Ovary (tissue), 9 donors: ENCODE data around the gene EIF3A. TPM values are rescaled to one million over a fixed set of nuclear protein-coding genes. Genes with fewer than 3 reads are reported as not detected.

Experiments used
- DNase-seq, 5 donors: peaks; one replicate each; pipeline ENCODE4 v3.0.0-alpha.2; 2019 to 2020
- H3K27ac ChIP-seq, 2 donors: fragments of 200-600 bp; one replicate each; pipeline versions ENCODE4 v1.5.1 to v1.8.0; 2019 to 2022
- H3K27me3 ChIP-seq: fragments of 200-600 bp; one replicate; pipeline ENCODE4 v1.8.0; 2022
- H3K36me3 ChIP-seq: fragments of 200-600 bp; sonication (generic); one replicate; pipeline ENCODE4 v1.5.1; 2019
- H3K4me1 ChIP-seq: one replicate; pipeline ENCODE4 v1.8.1; 2013; ENCODE audit warnings: mild to moderate bottlenecking, moderate library complexity; ENCODE audit not compliant: insufficient read depth
- H3K4me3 ChIP-seq: fragments of 200-600 bp; sonication (generic); one replicate; pipeline ENCODE4 v1.5.1; 2017
- H3K9me3 ChIP-seq, 2 donors: fragments of 200-600 bp in 1 of 2; sonication (generic) in 1 of 2; one replicate each; pipeline versions ENCODE4 v1.5.1 to v1.8.1; 2013 to 2019; ENCODE audit warnings: mild to moderate bottlenecking in 1 of 2, moderate library complexity in 1 of 2
- CTCF ChIP-seq, 3 donors: fragments of 450-650 bp in 2 of 3; fragments of 200-600 bp in 1 of 3; IDR thresholded peaks; one replicate each; pipeline versions ENCODE4 v1.5.1 to v1.8.0; 2016 to 2022; ENCODE audit warnings: antibody characterized with exemption in 3 of 3, mild to moderate bottlenecking in 1 of 3
- EP300 ChIP-seq: sonication (generic); formaldehyde crosslinking; IDR thresholded peaks from one replicate; pipeline ENCODE4 v1.6.1; 2017; ENCODE audit warnings: antibody characterized with exemption
- POLR2A ChIP-seq: fragments of 450-650 bp; IDR thresholded peaks from one replicate; pipeline ENCODE4 v1.6.1; 2017; ENCODE audit warnings: antibody characterized with exemption, mild to moderate bottlenecking, moderate library complexity
- WGBS, 3 donors: extraction: QIAGEN DNeasy Blood & Tissue Kit in 1 of 3; methylation state at CpG; one replicate each; pipeline versions ENCODE4 v1.1.5 to v1.1.7; 2013 to 2017; 5-methylcytosine and 5-hydroxymethylcytosine counted together
- intact Hi-C, 4 donors: fragments of 100-400 bp; cut with DNase I; formaldehyde crosslinking; loops; one replicate each; pipeline versions ENCODE4 v1.11.0 to v1.15.1; 2022 to 2023
- polyA plus RNA-seq, 2 donors: library from polyadenylated mRNA; stranded (reverse); fragments of 200-250 nt in 1 of 2; fragments of 350-450 nt in 1 of 2; fragmentation: Illumina TruSeq in 1 of 2; extraction: RNeasy Lipid Tissue Mini Kit (QIAGEN cat#74804) in 1 of 2; gene quantifications; one replicate each; pipeline ENCODE4 v1.2.3, GENCODE V29; 2013 to 2014
- total RNA-seq, 7 donors: library from RNA; depleted of rRNA in 2 of 7; stranded (reverse); fragments of >200 nt in 2 of 7; fragmentation: NEBNext Ultra II Directional in 3 of 7; extraction: Animal tissue kit (Norgen Biotek cat#: 25700) in 3 of 7; gene quantifications; one replicate each; pipeline versions ENCODE4 v1.1.0 to v1.2.4, GENCODE V29; 2016 to 2023
- donor health status: DM: no; HTN: no; CAD: no; lungs with moderate emphysema.
- donor health status: DM: no; HTN: no; CAD: no.
- donor health status: Bipolar disorder and iron deficiency.
- donor health status: DM: yes; HTN: yes; CAD: no.
- donor health status: DM: no; HTN: no; CAD: no.
- donor health status: DM: yes; HTN: yes; CAD: no.

EIF3A gene
- total and polyA plus RNA-seq, 9 donors: 53.9 to 113 (median 88.1) TPM

DNA sequence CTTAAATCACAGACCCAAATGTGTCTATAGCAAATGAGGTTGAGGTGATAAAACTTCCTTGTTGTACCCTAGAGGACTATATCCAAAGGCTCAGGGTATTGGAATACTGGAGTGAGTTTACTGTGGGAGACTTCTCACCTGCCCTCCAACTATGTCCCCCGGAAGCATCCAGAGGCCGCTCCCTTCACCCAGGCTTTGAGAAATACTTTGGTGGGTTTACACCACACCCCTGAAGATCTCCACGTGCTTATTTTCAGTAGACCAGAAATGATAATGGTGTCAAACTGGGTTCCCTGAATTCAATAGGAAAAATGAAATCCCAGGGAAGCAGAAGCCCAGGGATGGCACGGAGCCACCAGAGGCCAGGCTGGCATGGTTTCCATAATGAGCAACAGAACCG, 82.4 kb downstream of the EIF3A start:
- Histone ChIP-seq H3K36me3 (no peaks in the 10 kb centered on the region), H3K27ac (no peak overlapping the region), H3K27me3 (no peaks in the 10 kb centered on the region), H3K4me3 (no peak overlapping the region), H3K9me3 (no peaks in the 10 kb centered on the region), H3K4me1 (no peaks in the 10 kb centered on the region)
- DNase-seq: no peak
- TF ChIP-seq EP300: no peak
- TF ChIP-seq POLR2A: no peak
- TF ChIP-seq CTCF (IDR thresholded peaks at IDR 0.05): no peak
- intact Hi-C loops: no loop called here
- 69 to 92% (median 91%) methylated on average over 5 of the region's 5 CpGs for whole genome bisulfite sequencing, 3 donors

DNA sequence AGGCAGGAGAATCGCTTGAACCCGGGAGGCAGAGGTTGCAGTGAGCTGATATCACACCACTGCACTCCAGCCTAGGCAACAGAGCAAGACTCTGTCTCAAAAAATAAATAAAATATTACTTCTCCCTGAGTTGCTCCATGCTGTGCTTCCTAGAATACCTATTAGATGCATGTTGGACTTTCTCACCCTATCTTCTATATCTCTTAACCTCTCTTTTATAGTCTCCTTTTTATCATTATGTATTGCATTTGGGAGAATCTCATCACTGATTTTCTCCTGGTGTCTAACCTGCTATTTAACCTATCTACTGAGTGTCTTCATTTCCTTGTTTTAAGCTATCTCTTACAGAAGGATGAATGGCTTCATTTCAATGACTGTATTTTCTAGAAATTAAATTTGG, 83.2 kb downstream of the EIF3A start:
- intact Hi-C loops: no loop called here
- no peaks in the 10 kb centered on the region for H3K36me3 ChIP-seq
- H3K9me3 ChIP-seq: no peaks in the 10 kb centered on the region
- no peaks in the 10 kb centered on the region for H3K4me1 ChIP-seq
- no peaks in the 10 kb centered on the region for H3K27me3 ChIP-seq
- TF ChIP-seq EP300 (no peak), POLR2A (no peak), CTCF (IDR thresholded peaks at IDR 0.05) (no peak)
- no peak for DNase-seq
- WGBS, 3 donors: 95 to 98% (median 95%) methylated on average over 2 of the region's 2 CpGs
- no peak overlapping the region for H3K27ac ChIP-seq
- no peak overlapping the region for H3K4me3 ChIP-seq

DNA sequence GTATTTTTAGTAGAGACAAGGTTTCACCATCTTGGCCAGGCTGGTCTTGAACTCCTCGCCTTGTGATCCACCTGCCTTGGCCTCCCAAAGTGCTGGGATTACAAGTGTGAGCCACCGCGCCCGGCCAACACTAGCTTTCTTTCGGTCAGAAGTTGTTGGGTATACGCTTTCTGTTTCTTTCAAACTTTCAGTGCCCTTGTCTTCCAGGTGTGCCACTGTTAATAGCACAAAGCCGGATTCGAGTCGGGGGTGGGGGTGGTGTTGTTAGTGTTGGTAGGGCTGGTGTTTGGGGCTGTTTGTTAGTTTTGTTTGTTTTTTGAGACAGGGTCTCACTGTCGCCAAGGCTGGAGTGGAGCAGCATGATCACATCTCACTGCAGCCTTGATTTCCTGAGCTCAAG, 84.9 kb downstream of the EIF3A start:
- H3K9me3 ChIP-seq: no peaks in the 10 kb centered on the region
- H3K27ac ChIP-seq: no peak overlapping the region
- H3K4me3 ChIP-seq: no peak overlapping the region
- H3K36me3 ChIP-seq: no peaks in the 10 kb centered on the region
- intact Hi-C loops: no loop called here
- TF ChIP-seq EP300: no peak
- no peak for TF ChIP-seq POLR2A
- no peak for TF ChIP-seq CTCF (IDR thresholded peaks at IDR 0.05)
- no peaks in the 10 kb centered on the region for H3K27me3 ChIP-seq
- 84 to 89% (median 85%) methylated on average over 10 of the region's 10 CpGs for WGBS, 3 donors
- DNase-seq: no peak
- no peaks in the 10 kb centered on the region for H3K4me1 ChIP-seq

DNA sequence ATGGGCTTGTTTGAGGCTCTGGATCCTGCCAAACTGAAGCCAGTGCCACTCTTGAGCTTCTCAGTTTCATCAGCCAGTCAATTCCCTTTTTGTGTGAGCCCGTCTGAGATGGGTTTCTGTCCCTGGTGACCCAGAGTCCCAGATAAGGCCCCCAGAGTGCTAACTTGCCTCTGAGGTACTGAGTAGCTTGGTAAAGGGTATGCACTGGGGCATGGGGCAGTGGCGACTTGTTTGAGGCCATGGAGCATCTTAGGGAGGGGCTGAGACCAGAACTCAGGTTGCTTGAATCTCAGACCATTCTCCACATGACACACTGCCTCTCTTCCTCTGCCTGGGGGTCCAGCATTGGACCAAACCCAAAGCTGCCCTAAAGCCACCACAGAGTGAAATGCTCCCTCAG, 86.3 kb downstream of the EIF3A start:
- H3K4me3 ChIP-seq: no peak overlapping the region
- no peaks in the 10 kb centered on the region for H3K36me3 ChIP-seq
- no peaks in the 10 kb centered on the region for H3K4me1 ChIP-seq
- no peaks in the 10 kb centered on the region for H3K9me3 ChIP-seq
- intact Hi-C loops: no loop called here
- WGBS, 3 donors: 39 to 77% (median 76%) methylated on average over 2 of the region's 2 CpGs
- TF ChIP-seq EP300 (no peak), CTCF (IDR thresholded peaks at IDR 0.05) (no peak), POLR2A (no peak)
- H3K27ac ChIP-seq: no peak overlapping the region
- DNase-seq: no peak
- H3K27me3 ChIP-seq: no peaks in the 10 kb centered on the region

DNA sequence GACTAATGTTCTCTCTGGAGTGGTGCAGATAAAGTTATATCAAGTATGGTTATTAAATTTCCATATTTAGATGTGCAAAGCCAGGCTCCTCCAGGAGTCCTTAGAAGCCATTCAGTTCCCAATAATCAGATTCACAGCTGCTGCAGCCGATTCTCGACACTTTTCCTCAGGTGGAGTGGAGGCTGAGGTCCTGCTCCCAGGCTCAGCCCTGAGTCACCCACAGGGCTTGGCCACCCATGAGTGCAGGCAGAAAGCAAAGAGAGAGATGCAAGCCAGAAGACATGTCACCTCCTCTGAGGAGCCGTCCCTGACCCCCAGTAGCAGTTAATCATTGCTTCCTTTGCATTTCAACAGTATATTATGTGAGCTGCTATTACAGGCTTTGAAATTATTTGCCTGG, 87.4 kb downstream of the EIF3A start:
- Histone ChIP-seq H3K36me3 (no peaks in the 10 kb centered on the region), H3K4me1 (no peaks in the 10 kb centered on the region), H3K27ac (no peak overlapping the region), H3K9me3 (no peaks in the 10 kb centered on the region), H3K4me3 (no peak overlapping the region), H3K27me3 (no peaks in the 10 kb centered on the region)
- no peak for DNase-seq
- 79 to 88% (median 83%) methylated on average over 3 of the region's 3 CpGs for WGBS, 3 donors
- no peak for TF ChIP-seq POLR2A
- TF ChIP-seq EP300: no peak
- TF ChIP-seq CTCF (IDR thresholded peaks at IDR 0.05): no peak
- intact Hi-C loops: no loop called here
